ENCODE results near the gene SMAD9. TPM values are rescaled to one million over a fixed set of nuclear protein-coding genes. Genes with fewer than 3 reads are reported as not detected.

The SMAD9 gene
- total and polyA plus RNA-seq, 9 of the 15 experiments (the other 6 are each of a cell fraction or from before 2014, with no cell fraction given) = 0.02 to 0.08 (median 0.03) TPM; not detected in 4

DNA sequence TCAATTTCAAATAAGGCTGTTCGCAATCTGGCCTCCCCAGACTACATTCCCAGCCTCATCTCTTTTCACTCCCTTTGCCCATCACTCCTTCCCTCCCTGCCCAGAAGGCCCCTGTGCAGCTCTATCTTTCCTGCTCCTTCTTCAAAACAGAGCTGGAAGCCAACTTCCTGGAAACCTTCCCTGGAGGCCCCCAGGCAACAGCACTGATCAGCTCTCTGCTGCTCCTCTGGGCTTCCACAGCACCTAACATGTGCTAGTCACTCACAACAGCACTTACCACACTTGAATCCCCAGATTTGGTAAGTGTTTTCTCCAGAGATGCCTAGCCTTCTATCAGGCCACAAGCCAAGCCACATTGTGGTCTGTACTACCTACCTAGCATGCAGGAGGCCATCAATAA is 9.5 kb downstream of the SMAD9 start:
- TF ChIP-seq PPARD (CRISPR knock-in tag; IDR thresholded peaks at IDR 0.05) (no peak), POLR3G (IDR thresholded peaks at IDR 0.05; ENCODE audit: extremely low read depth, insufficient read length, insufficient replicate concordance) (no peak), SOX6 (IDR thresholded peaks at IDR 0.05) (no peak), NR4A1 (CRISPR knock-in tag; IDR thresholded peaks at IDR 0.05) (no peak), NR4A1 (tag; IDR thresholded peaks at IDR 0.05) (no peak), GABPA (tag; conservative IDR thresholded peaks at IDR 0.05; ENCODE audit: low read depth) (no peak), E2F6 (IDR thresholded peaks at IDR 0.05; ENCODE audit: borderline replicate concordance in 1 of 2, extremely low read depth in 1 of 2, insufficient read depth in 1 of 2, insufficient read length in 1 of 2, low read depth in 1 of 2, low read length in 1 of 2, poor library complexity in 1 of 2, severe bottlenecking in 1 of 2) (no peak), ZNF586 (CRISPR knock-in tag; conservative IDR thresholded peaks at IDR 0.05) (no peak), ZNF217 (CRISPR knock-in tag; IDR thresholded peaks at IDR 0.05) (no peak)
- no TSS peak for BruUV-seq (replicated peaks)
- H3K9me3 ChIP-seq (replicated peaks; ENCODE audit: control insufficient read depth, insufficient read depth, low read depth, low read length) = no peaks in the 10 kb centered on the region
- no peaks in the 10 kb centered on the region for H4K20me1 ChIP-seq (replicated peaks; ENCODE audit: control insufficient read depth, insufficient read depth, low read length)
- in situ Hi-C loops (cut with MboI) = no loop called here
- POLR2A ChIA-PET = interaction anchor here (1.3 kb wide), 1 partner anchor 12 kb away, joined by 4 read pairs; no protein-coding TSS in a partner anchor
- H3K9me1 ChIP-seq (ENCODE audit: control insufficient read depth, insufficient read depth, low read length) = no peaks in the 10 kb centered on the region
- no peak for ATAC-seq
- no peak overlapping the region for H3K27ac ChIP-seq (ENCODE audit: extremely low read depth, low read depth, low read length)
- 56% methylated on average over 1 of the region's 1 CpG for WGBS (ENCODE audit: insufficient coverage, low coverage, missing lambda C conversion rate)
- CTCF ChIA-PET (ENCODE audit: low intra/inter-chr PET ratio) = no interaction called here
- no peak overlapping the region for H3K4me2 ChIP-seq (ENCODE audit: insufficient read depth, low read length)
- no peaks in the 10 kb centered on the region for H3K4me1 ChIP-seq (replicated peaks in 1 of 2; ENCODE audit: control insufficient read depth in 2 of 2, insufficient read depth in 2 of 2, low read length in 2 of 2)
- H3K79me2 ChIP-seq (ENCODE audit: control insufficient read depth, insufficient read depth, low read length) = no peaks in the 10 kb centered on the region
- intact Hi-C loops (cut with micrococcal nuclease) = no loop called here
- no peaks in the 10 kb centered on the region for H3K36me3 ChIP-seq (ENCODE audit: control insufficient read depth, insufficient read depth, low read length)
- no peak overlapping the region for H3K9ac ChIP-seq (ENCODE audit: insufficient read depth in 1 of 2, low read depth in 2 of 2, low read length in 2 of 2)
- H2AFZ ChIP-seq (ENCODE audit: low read depth, low read length) = no peak overlapping the region
- no peak for DNase-seq (ENCODE audit: extremely low read depth in 1 of 4, low spot score in 3 of 4)
- peaks cover 0 to 4% of the 10 kb centered on the region in 2 experiments; a peak in 3 of 5 replicates for H3K27me3 ChIP-seq (ENCODE audit: control insufficient read depth in 2 of 2, insufficient read depth in 2 of 2, low read length in 2 of 2)
- H3K4me3 ChIP-seq = no peak overlapping the region
- no peak for FAIRE-seq

All from K562 (cell line).